Cerebellar cortex (tissue), 1 donor: ENCODE results near the gene RP9.
"Not testable (repeated sequence)": the region's sequence is repeated elsewhere in the genome, so short reads cannot be mapped to it uniquely, and the experiment has no call there.

Experiments
- DNase-seq: peaks from one replicate; pipeline ENCODE4 v3.0.0-alpha.2; 2015; ENCODE audit warnings: low spot score

The RP9 gene

DNA sequence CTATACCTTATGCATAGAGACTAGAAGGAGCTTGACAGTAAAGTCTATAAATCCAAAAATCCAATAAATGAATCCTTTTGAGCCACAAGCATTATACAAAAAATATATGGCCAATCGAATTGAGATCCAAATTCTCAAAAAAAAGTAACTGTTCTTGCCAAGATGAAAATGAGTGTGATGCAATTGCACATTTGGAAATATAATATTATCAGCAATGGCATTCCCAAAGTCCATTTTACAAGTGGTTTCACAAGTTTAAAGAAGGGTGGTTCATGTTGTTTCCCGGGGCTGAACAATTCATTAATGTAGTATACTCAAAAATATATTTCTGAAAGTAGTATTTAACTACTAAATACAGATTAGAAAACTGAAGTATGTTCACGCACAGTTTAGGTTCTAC, 7.3 kb downstream of the RP9 start:
- no peak for DNase-seq

- no peak for DNase-seq
Measured at GRCh38 chr7:33100770-33101169, 8.4 kb downstream of the RP9 start.

DNA sequence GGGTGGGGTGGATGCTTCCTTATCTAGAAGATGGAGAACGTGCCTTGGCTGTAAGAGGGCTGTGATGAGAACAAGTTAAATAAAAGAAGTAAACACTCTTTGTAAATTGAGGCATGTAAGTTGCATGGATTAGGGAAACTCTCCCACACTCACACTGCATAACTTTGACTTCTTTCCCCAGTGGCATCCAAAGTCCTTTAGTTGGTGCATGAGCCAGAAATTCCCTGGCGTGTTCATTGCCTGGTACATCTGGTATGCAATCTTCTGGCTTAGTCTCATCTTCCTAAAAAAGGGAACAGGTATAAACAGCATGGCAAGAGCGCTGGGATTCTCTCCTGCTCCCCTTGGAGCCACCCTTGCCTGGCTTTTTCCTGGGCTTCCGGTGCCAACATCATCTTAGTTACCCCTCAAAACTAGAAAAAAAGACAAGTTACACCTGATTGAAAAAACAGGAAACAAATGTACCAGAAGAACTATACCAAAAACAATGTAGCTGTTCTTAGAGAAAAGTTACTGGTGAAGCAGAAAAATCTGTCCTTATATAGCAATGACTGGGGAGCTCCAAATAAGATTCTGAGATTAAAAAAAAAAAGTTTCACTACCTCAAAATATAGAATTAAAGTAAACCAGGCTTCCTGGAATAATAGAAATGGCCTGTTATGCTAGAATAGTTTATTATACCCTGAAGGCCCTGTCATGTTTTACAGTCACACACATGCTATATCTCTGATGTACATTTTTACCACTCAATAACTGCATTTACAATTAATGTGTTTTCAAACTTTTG, 9.9 kb downstream of the RP9 start:
- no peak for DNase-seq

DNA sequence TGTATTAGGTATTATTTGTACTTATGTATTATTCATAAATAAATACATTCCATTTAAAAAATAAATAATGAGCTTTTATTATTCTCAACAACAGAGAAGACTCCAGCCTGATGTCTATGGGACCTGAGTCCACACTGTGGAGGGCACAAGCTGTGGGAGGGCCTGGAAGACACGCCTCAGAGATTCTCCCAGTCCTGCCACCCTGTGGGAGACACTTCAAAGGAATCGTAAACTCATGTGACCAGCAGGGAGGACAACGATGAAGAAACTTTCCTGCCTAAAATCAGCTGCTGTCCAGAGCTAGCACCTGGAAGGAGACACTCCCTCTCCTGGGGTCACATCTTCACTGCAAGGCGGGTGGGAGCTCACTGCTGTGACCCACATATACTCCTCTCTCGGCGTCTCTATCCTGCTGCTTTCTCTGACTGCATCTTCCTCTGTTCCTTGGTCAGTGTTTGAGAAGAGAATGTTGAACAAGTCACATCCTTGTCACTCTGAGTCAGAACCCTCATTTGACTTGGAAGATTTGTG, 14.4 kb downstream of the RP9 start:
- not testable (repeated sequence) for DNase-seq

DNA sequence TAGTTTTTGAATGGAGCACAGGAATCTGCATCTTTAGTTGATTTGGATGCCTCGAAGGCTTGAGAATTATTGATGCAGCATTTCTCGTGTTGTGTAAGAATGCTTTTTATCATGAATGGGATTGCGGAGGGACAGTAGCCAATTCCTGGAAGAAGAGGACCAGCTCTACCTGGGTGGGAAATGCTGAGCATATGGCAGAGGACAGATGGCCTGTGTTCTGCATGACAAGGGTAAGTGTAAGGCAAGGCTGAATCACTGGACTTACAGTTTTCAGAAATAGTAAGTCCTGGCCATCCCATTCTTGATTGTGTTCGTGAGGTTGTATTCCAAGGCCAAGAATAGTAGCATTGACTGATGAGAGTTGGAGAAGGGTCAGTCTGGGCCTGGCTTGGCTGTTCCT, 15.9 kb downstream of the RP9 start:
- peak; percentile 92 for DNase-seq

DNA sequence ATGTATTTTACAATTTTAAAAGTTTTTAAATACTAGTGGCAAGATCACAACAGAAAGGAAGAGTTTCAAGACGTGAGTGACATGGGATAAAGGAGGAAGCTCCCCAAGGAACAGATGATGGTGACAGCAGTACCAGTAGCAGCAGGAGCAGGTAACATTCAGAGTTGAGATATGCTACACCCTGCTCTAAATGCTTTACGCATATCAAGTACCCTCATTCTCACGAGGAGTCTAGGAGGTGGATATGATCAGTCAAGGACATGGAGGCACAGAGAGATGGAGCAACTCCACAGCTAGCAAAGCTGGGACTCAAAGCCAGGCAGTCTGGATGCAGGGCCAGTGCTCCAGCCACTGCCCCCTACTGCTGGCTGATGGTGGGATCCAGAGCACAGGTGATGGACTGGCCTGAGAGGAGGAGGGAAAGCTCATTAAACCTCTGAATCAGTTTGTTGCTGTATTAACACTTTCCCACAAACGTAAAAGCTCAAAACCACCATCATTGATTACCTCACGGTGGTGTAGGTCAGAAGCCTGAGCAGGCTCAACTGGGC, 17.5 kb downstream of the RP9 start:
- DNase-seq, result no peak

GRCh38 chr7:33091111-33091531, 18.1 kb downstream of the RP9 start:
- DNase-seq, result no peak

- DNase-seq, result no peak
Measured at GRCh38 chr7:33089142-33089541, 20.1 kb downstream of the RP9 start.

DNA sequence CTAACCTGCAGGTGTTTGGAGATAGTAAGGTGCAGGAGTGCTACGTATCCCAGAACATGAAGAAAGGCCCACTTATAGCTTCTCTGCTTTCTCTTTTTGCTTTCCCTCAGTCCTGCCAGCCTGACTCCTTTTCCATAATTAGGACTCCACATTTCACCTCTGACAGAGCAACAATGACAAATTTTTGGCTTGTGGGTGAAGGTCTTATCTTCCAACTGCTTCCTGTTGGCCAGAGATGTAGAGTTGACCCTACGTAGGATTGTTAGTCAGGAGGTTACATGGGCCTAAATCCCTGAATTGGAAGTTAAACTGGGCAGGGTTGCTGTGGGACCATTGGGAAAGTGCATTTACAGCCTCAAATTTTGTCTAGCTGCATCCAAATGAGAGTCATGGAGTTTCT, 21.3 kb downstream of the RP9 start:
- DNase-seq, result no peak

DNA sequence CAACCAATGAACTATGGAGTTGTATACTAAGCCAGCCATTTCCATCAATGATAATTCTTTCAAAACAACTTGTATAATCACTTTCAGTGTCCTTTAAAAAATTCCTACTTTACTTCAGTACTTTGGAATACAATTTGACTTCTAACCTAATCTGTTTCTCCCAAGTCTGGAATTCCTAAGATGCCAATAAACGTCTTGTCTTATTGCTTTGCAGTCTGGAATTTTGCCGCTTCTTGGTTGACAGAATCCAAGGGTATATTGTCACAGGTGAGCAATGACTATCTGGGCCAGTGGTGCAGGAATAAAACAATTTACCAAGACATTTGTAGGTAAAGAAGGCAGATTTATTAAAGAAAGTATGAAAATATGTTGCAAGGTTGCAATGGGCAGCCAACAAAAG, 21.8 kb downstream of the RP9 start:
- DNase-seq, result no peak

- no peak for DNase-seq
Measured at GRCh38 chr7:33079763-33080690, 29.2 kb downstream of the RP9 start.

DNA sequence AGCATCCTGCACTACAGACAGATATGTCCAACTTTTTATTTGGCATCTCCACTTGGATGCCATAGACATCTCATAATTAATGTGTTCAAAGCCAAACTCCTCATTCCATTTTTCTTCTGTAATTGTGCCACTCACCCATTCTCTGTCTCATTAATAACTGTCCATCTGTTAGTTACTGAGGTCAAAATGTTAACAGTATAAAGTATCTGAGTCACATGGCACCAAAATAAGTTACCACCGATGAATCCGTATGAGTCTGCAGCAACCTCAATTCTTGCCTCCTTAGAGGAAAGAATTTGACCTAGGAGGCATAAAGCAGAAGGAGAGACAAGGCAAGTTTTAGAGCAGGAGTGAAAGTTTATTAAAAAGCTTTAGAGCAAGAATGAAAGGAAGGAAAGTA, 30.1 kb downstream of the RP9 start:
- no peak for DNase-seq

DNA sequence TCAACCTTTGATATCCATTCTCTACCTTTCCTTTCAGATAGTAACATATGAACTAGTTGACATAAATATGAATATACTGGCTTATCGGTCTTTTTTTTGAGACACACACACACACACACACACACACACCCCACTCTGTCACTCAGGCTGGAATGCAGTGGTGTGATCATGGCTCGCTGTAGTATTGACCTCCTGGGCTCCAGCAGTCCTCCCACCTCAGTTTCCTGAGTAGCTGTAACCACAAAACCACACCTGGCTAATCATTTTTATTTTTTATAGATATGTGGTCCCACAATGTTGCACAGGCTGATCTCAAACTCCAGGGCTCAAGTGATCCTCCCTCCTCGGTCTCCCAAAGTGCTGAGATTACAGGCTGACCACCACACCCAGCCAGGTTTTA, 32.5 kb downstream of the RP9 start:
- no peak for DNase-seq

- DNase-seq, result no peak
Measured at GRCh38 chr7:33075818-33076518, 33.2 kb downstream of the RP9 start.

- DNase-seq, result no peak
Measured at GRCh38 chr7:33073243-33073642, 36.0 kb downstream of the RP9 start.

DNA sequence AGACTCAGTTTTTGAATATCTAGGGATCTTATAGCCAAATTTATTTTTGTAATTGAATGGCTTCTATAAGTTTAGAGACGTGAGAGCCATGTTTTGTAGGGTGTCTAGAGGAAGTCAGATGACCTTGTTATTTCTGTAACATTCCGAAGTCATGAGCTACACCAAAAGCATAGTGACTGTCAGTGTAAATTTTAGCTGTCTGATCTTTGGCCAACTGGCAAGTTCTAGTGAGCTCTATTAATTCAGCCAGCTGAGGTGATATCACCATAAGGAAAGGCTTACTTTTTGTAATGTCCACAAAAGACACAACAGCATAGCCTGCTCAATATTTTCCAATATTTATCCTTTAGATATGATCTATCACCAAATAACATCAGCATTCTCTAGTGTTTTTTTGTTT, 36.7 kb downstream of the RP9 start:
- DNase-seq, result no peak

- DNase-seq, result no peak
Measured at GRCh38 chr7:33070831-33071230, 38.4 kb downstream of the RP9 start.

DNA sequence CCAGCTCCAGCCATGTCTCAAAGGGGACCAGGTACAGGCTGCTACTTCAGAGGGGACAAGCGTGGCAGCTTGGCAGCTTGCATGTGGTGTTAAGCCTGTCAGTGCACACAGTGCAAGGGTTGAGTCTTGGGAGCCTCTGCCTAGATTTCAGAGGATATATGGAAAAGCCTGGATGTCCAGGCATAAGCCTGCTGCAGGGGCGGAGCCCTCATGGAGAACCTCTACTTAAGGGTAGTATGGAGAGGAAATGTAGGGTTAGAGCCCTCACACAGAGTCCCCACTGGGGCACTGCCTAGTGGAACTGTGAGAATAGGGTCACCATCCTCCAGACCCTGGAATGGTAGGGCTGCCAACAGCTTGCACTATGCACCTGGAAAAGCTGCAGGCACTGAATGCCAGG, 38.9 kb downstream of the RP9 start:
- no peak for DNase-seq

DNA sequence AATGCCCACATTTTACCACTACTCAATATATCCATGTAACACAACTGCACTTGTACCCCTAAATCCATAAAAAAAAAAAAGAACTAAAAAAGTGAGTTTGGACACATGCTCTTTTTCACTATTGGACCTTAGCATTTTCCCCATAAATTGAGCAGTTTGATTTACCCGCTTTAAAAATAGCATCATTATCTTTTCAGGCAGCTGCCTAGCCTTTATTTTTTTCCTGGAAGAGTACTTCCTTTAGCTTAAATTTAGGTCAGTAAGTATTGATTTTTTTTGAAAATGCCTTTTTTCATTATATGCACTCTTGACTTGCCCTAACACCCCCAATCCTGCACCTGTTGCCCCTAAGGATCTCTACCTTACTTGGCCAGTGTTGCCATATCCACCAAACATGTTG, 41.3 kb downstream of the RP9 start:
- no peak for DNase-seq

DNA sequence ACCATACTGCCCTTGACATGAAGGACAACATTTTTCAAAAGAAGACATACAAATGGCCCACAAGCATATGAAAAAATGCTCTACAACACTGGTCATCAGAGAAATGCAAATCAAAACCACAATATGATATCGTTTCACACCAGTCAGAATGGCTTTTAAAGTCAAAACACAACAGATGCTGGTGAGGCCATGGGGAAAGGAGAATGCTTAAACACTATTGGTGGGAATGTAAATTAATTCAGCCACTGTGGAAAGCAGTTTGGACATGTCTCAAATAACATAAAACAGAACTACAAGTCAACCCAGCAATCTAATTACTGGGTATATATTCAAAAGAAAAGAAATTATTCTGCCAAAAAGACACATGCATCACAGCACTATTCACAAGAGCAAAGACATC, 42.4 kb downstream of the RP9 start:
- no peak for DNase-seq

DNA sequence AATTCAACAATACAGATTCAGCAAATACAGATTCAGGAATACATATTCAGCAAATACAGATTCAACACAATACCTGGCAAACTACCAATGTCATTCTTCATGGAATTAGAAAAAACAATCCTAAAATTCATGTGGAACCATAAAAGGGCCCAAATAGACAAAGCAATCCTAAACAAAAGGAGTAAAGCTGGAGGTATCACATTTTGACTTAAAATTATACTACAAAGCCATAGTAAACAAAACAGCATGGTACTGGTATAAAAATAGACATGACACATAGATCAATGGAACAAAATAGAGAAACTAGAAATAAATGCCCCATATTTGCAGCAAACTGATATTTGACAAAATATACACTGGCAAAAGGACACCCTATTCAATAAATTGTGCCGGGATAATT, 43.2 kb downstream of the RP9 start:
- DNase-seq, result no peak

GRCh38 chr7:33062782-33063443, 46.3 kb downstream of the RP9 start:
- DNase-seq, result peak; percentile 95
